GM23338 (cell line): ENCODE results near the gene GCG. TPM values are rescaled to one million over a fixed set of nuclear protein-coding genes. Genes with fewer than 3 reads are reported as not detected.

Experiments used
- ATAC-seq: fragments of 200-7000 bp; cut with Tn5 transposase; 3 replicates; pipeline ENCODE4 v1.9.1; 2020
- DNase-seq: peaks from one replicate; pipeline ENCODE4 v3.0.0-alpha.2; 2015; ENCODE audit warnings: low spot score
- H2AFZ ChIP-seq: fragments of 200-600 bp; sonication (generic); 2 replicates; pipeline ENCODE4 v1.8.0; 2016; ENCODE audit warnings: antibody characterized with exemption, mild to moderate bottlenecking, moderate library complexity
- H3F3A ChIP-seq: fragments of 200-600 bp; sonication (generic); replicated peaks from 2 replicates; pipeline ENCODE4 v1.8.0; 2017; ENCODE audit warnings: antibody characterized with exemption, mixed run types, low read depth
- H3K27ac ChIP-seq: fragments of 200-600 bp; sonication (generic); 2 replicates; pipeline ENCODE4 v1.6.1; 2016; ENCODE audit warnings: low read depth
- H3K27me3 ChIP-seq: fragments of 200-600 bp; sonication (generic); 2 replicates; pipeline ENCODE4 v1.8.0; 2016; ENCODE audit warnings: mild to moderate bottlenecking, mixed run types, moderate library complexity; ENCODE audit not compliant: insufficient read depth
- H3K36me3 ChIP-seq: fragments of 200-600 bp; sonication (generic); 2 replicates; pipeline ENCODE4 v1.8.0; 2016; ENCODE audit warnings: mild to moderate bottlenecking; ENCODE audit not compliant: insufficient read depth
- H3K4me1 ChIP-seq: fragments of 200-600 bp; sonication (generic); 2 replicates; pipeline ENCODE4 v1.8.0; 2016; ENCODE audit warnings: mild to moderate bottlenecking, moderate library complexity; ENCODE audit not compliant: insufficient read depth
- H3K4me2 ChIP-seq: fragments of 200-600 bp; sonication (generic); 2 replicates; pipeline ENCODE4 v1.7.1; 2017; ENCODE audit warnings: mixed run types
- H3K4me3 ChIP-seq: fragments of 200-600 bp; sonication (generic); 2 replicates; pipeline ENCODE4 v1.6.1; 2016; ENCODE audit warnings: mixed run types
- H3K79me2 ChIP-seq: fragments of 200-600 bp; sonication (generic); replicated peaks from 2 replicates; pipeline ENCODE4 v1.8.0; 2017; ENCODE audit warnings: mild to moderate bottlenecking; ENCODE audit not compliant: insufficient read depth
- H3K9me2 ChIP-seq: fragments of 200-600 bp; sonication (generic); 2 replicates; pipeline ENCODE4 v1.8.0; 2017; ENCODE audit not compliant: insufficient read depth
- H4K20me1 ChIP-seq: fragments of 200-600 bp; sonication (generic); replicated peaks from 2 replicates; pipeline ENCODE4 v1.8.0; 2017; ENCODE audit warnings: mild to moderate bottlenecking; ENCODE audit not compliant: insufficient read depth
- H3K27ac Mint-ChIP-seq: 2 replicates; pipeline ENCODE4 v1.8.0; 2020; ENCODE audit warnings: inconsistent platforms, mild to moderate bottlenecking, moderate library complexity, mixed read lengths
- H3K27me3 Mint-ChIP-seq: 3 replicates; pipeline ENCODE4 v1.8.0; 2022; ENCODE audit warnings: low read depth, mild to moderate bottlenecking, moderate library complexity, mixed read lengths, inconsistent platforms; ENCODE audit not compliant: insufficient read depth, poor library complexity
- H3K36me3 Mint-ChIP-seq: 3 replicates; pipeline ENCODE4 v1.8.0; 2021; ENCODE audit warnings: low read depth, mild to moderate bottlenecking, inconsistent platforms, moderate library complexity, mixed read lengths
- H3K4me1 Mint-ChIP-seq: 3 replicates; pipeline ENCODE4 v1.8.0; 2020; ENCODE audit warnings: mild to moderate bottlenecking, inconsistent platforms, mixed read lengths
- H3K4me3 Mint-ChIP-seq: 3 replicates; pipeline ENCODE4 v1.8.0; 2021; ENCODE audit warnings: moderate library complexity, mild to moderate bottlenecking, inconsistent platforms, mixed read lengths
- H3K9me3 Mint-ChIP-seq: 3 replicates; pipeline ENCODE4 v1.8.0; 2020; ENCODE audit warnings: moderate library complexity, mild to moderate bottlenecking, inconsistent platforms, mixed read lengths
- CTCF ChIP-seq, 2 experiments: fragments of 200-600 bp in 1 of 2; sonication (generic) in 1 of 2; conservative IDR thresholded peaks; 2 replicates each; pipeline versions ENCODE4 v1.5.1 to v1.6.1; 2016 to 2017; ENCODE audit warnings: antibody characterized with exemption in 2 of 2, low read depth in 2 of 2, mild to moderate bottlenecking in 2 of 2, moderate library complexity in 1 of 2
- ETS1 ChIP-seq: IDR thresholded peaks from 2 replicates; pipeline ENCODE4 v1.6.1; 2016; ENCODE audit warnings: antibody characterized with exemption
- EZH2 ChIP-seq: fragments of 200-600 bp; sonication (generic); IDR thresholded peaks from one replicate; pipeline ENCODE4 v1.8.0; 2017; ENCODE audit warnings: antibody characterized with exemption, mild to moderate bottlenecking, low read depth; ENCODE audit not compliant: unreplicated experiment
- EZH2phosphoT487 ChIP-seq: fragments of 200-600 bp; sonication (generic); IDR thresholded peaks from one replicate; pipeline ENCODE4 v1.8.1; 2018; ENCODE audit warnings: antibody characterized with exemption; ENCODE audit not compliant: unreplicated experiment
- POLR2AphosphoS5 ChIP-seq: IDR thresholded peaks from 2 replicates; pipeline ENCODE4 v1.6.1; 2016; ENCODE audit warnings: antibody characterized with exemption, low read depth
- STAT1 ChIP-seq: IDR thresholded peaks from one replicate; pipeline ENCODE4 v1.6.1; 2016; ENCODE audit warnings: antibody characterized with exemption; ENCODE audit not compliant: unreplicated experiment
- ZNF114 ChIP-seq: fragments of 250-450 bp; sonication (Bioruptor Pico); IDR thresholded peaks from 2 replicates; pipeline ENCODE4 v1.5.0; 2020; ENCODE audit warnings: mild to moderate bottlenecking, moderate library complexity
- ZNF331 ChIP-seq: fragments of 250-450 bp; sonication (Bioruptor Pico); IDR thresholded peaks from 2 replicates; pipeline ENCODE4 v1.5.0; 2020; ENCODE audit warnings: low read depth, mild to moderate bottlenecking, moderate library complexity
- polyA plus RNA-seq: library from polyadenylated mRNA; unstranded; fragments of >200 nt; fragmentation: Nextera tagmentation; extraction: Ambion mirVana; gene quantifications from 2 replicates; pipeline ENCODE4 v1.2.1, GENCODE V29; 2016
- total RNA-seq: library from RNA; depleted of rRNA; stranded (reverse); fragments of >200 nt; shearing (Covaris generic); gene quantifications from 2 replicates; pipeline ENCODE4 v1.2.3, GENCODE V29; 2014

The GCG gene
- total and polyA plus RNA-seq, 2 experiments from 2014 or later = not detected

- TF ChIP-seq ZNF331 = no peak
- TF ChIP-seq POLR2AphosphoS5 = no peak
- TF ChIP-seq EZH2 = no peak
- TF ChIP-seq EZH2phosphoT487 = no peak
- no peak for TF ChIP-seq CTCF (conservative IDR thresholded peaks at IDR 0.05; ENCODE audit: low read depth in 2 of 2)
- TF ChIP-seq ETS1 = no peak
Measured at GRCh38 chr2:162126111-162126519, 25.9 kb downstream of the GCG start (continued).

- H3K27ac ChIP-seq = no peak overlapping the region
- no peaks in the 10 kb centered on the region for H3K4me1 ChIP-seq
- no peaks in the 10 kb centered on the region for H4K20me1 ChIP-seq
- H3K36me3 ChIP-seq = no peaks in the 10 kb centered on the region
- DNase-seq = peak; percentile 15
- TF ChIP-seq CTCF (conservative IDR thresholded peaks at IDR 0.05; ENCODE audit: low read depth in 2 of 2) = no peak
- TF ChIP-seq STAT1 = no peak
- no peak for TF ChIP-seq ZNF114 (CRISPR knock-in tag)
- no peaks in the 10 kb centered on the region for H3K27me3 ChIP-seq
- Mint-ChIP-seq H3K36me3 (no peaks in the 10 kb centered on the region), H3K27ac (no peak overlapping the region), H3K9me3 (no peaks in the 10 kb centered on the region), H3K4me1 (peaks cover 5% of the 10 kb centered on the region; the same call in 2 of the 3 replicates), H3K27me3 (no peaks in the 10 kb centered on the region), H3K4me3 (no peak overlapping the region)
- no peaks in the 10 kb centered on the region for H3K79me2 ChIP-seq
- no peaks in the 10 kb centered on the region for H3F3A ChIP-seq
- no peak overlapping the region for H3K4me2 ChIP-seq
- H2AFZ ChIP-seq = peak overlapping the region; percentile 82
- H3K9me2 ChIP-seq = no peaks in the 10 kb centered on the region
- no peak overlapping the region for H3K4me3 ChIP-seq
- ATAC-seq = no peak
Measured at GRCh38 chr2:162125138-162125537, 26.9 kb downstream of the GCG start.
